DMS53 (cell line): ENCODE data around the gene PARL.

ENCODE experiments used
- DNase-seq: peaks from one replicate; lab custom pipeline; 2025; lab: John Stamatoyannopoulos, UW

PARL gene

GRCh38 chr3:183884427-183885296, at the start of gene PARL:
PARL (minus strand) TSS chr3:183884880; CDS start chr3:183884846, 34 bp downstream.
- peak; percentile 93 for DNase-seq

GRCh38 chr3:183933160-183933559, 48.5 kb upstream of the PARL start:
- DNase-seq: no peak

- no peak for DNase-seq
These were observed 47.2 kb upstream of the PARL start for GRCh38 chr3:183931881-183932280.

GRCh38 chr3:183930086-183930485, 45.4 kb upstream of the PARL start:
- DNase-seq: no peak

- no peak for DNase-seq
These were observed 42.4 kb upstream of the PARL start for GRCh38 chr3:183927059-183927458.

- DNase-seq: peak; percentile 44
These were observed 40.3 kb upstream of the PARL start for GRCh38 chr3:183924956-183925355.

GRCh38 chr3:183924543-183924942, 39.9 kb upstream of the PARL start:
- no peak for DNase-seq

- no peak for DNase-seq
These were observed 37.7 kb upstream of the PARL start for GRCh38 chr3:183922421-183922820.

GRCh38 chr3:183921096-183921495, 36.4 kb upstream of the PARL start:
- no peak for DNase-seq

- no peak for DNase-seq
These were observed 35.7 kb upstream of the PARL start for GRCh38 chr3:183920416-183920815.

- no peak for DNase-seq
These were observed 33.5 kb upstream of the PARL start for GRCh38 chr3:183918178-183918577.

- DNase-seq: no peak
These were observed 33.1 kb upstream of the PARL start for GRCh38 chr3:183917776-183918175.

- DNase-seq: no peak
These were observed 30.2 kb upstream of the PARL start for GRCh38 chr3:183914856-183915255.

GRCh38 chr3:183913580-183913920, 28.9 kb upstream of the PARL start:
- DNase-seq: no peak

GRCh38 chr3:183912895-183913579, 28.4 kb upstream of the PARL start:
- DNase-seq: no peak

GRCh38 chr3:183911763-183912506, 27.3 kb upstream of the PARL start:
- DNase-seq: no peak

- DNase-seq: peak; percentile 7
These were observed 26.4 kb upstream of the PARL start for GRCh38 chr3:183911087-183911486.

- no peak for DNase-seq
These were observed 24.4 kb upstream of the PARL start for GRCh38 chr3:183909030-183909600.

GRCh38 chr3:183907911-183908331, 23.2 kb upstream of the PARL start:
- peak; percentile 7 for DNase-seq

- no peak for DNase-seq
These were observed 22.5 kb upstream of the PARL start for GRCh38 chr3:183907176-183907575.

- DNase-seq: no peak
These were observed 21.7 kb upstream of the PARL start for GRCh38 chr3:183906234-183906921.
